Upper lobe of right lung (tissue), 1 donor: Measurements from ENCODE around the gene CTDP1. TPM values are rescaled to one million over a fixed set of nuclear protein-coding genes. Genes with fewer than 3 reads are reported as not detected.

ENCODE experiments used
- ATAC-seq: fragments of 200-7000 bp; cut with Tn5 transposase; one replicate; pipeline ENCODE4 v1.9.1; 2020; ENCODE audit warnings: mild to moderate bottlenecking, moderate library complexity
- DNase-seq: peaks from one replicate; pipeline ENCODE4 v3.0.0-alpha.2; 2020
- H3K27ac ChIP-seq: fragments of 200-600 bp; one replicate; pipeline ENCODE4 v1.8.0; 2022
- H3K27me3 ChIP-seq: fragments of 200-600 bp; one replicate; pipeline ENCODE4 v1.8.0; 2022; ENCODE audit warnings: mild to moderate bottlenecking
- H3K36me3 ChIP-seq: fragments of 200-600 bp; one replicate; pipeline ENCODE4 v1.8.0; 2022
- H3K4me1 ChIP-seq: fragments of 200-600 bp; one replicate; pipeline ENCODE4 v1.8.0; 2022
- H3K4me3 ChIP-seq: fragments of 200-600 bp; one replicate; pipeline ENCODE4 v1.8.0; 2022; ENCODE audit warnings: mild to moderate bottlenecking
- H3K9me3 ChIP-seq: fragments of 200-600 bp; one replicate; pipeline ENCODE4 v1.8.0; 2022
- intact Hi-C: fragments of 100-400 bp; cut with DNase I; formaldehyde crosslinking; loops from one replicate; pipeline ENCODE4 v1.11.0; 2022
- total RNA-seq: library from RNA; stranded (reverse); fragmentation: NEBNext Ultra II Directional; extraction: Animal tissue kit (Norgen Biotek cat#: 25700); gene quantifications from one replicate; pipeline ENCODE4 v1.2.1, GENCODE V29; 2021
- TF ChIP-seq, protein P1 (sequence below): fragments of 200-600 bp; IDR thresholded peaks from one replicate; pipeline ENCODE4 v1.8.0; 2022; ENCODE audit warnings: antibody characterized with exemption
- donor health status: DM: no; HTN: yes; CAD: no; lungs with severe emphysema.

Gene CTDP1
- total RNA-seq, 1 donor from 2014 or later = 23.0 TPM

DNA sequence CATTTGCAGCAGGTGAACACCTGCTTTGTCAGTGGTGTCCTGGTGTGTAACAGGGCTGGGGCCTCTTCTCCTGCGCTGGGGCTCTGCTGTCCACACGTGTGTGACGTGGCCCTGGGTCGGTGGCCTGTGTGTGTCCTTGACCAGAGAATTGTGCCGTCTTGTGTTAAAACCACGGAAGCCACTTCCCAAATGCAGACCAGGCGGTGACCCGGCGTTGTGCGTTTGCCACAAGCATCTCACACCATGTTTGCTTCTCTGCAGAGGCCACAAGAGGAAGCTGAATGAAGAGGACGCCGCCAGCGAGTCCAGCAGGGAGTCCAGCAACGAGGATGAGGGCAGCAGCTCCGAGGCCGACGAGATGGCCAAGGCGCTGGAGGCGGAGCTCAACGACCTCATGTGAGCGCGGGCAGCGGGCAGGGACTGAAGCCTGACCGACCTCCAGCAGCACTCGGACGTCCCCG is 73.8 kb downstream of the CTDP1 start:
- Histone ChIP-seq H3K4me3 (no peak overlapping the region), H3K27ac (no peak overlapping the region), H3K4me1 (no peaks in the 10 kb centered on the region), H3K36me3 (peaks cover 25% of the 10 kb centered on the region), H3K27me3 (no peaks in the 10 kb centered on the region), H3K9me3 (no peaks in the 10 kb centered on the region)
- ATAC-seq = no peak
- intact Hi-C loops = no loop called here
- TF ChIP-seq, protein P1, sequence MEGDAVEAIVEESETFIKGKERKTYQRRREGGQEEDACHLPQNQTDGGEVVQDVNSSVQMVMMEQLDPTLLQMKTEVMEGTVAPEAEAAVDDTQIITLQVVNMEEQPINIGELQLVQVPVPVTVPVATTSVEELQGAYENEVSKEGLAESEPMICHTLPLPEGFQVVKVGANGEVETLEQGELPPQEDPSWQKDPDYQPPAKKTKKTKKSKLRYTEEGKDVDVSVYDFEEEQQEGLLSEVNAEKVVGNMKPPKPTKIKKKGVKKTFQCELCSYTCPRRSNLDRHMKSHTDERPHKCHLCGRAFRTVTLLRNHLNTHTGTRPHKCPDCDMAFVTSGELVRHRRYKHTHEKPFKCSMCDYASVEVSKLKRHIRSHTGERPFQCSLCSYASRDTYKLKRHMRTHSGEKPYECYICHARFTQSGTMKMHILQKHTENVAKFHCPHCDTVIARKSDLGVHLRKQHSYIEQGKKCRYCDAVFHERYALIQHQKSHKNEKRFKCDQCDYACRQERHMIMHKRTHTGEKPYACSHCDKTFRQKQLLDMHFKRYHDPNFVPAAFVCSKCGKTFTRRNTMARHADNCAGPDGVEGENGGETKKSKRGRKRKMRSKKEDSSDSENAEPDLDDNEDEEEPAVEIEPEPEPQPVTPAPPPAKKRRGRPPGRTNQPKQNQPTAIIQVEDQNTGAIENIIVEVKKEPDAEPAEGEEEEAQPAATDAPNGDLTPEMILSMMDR = no peak
- peak; percentile 54 for DNase-seq

DNA sequence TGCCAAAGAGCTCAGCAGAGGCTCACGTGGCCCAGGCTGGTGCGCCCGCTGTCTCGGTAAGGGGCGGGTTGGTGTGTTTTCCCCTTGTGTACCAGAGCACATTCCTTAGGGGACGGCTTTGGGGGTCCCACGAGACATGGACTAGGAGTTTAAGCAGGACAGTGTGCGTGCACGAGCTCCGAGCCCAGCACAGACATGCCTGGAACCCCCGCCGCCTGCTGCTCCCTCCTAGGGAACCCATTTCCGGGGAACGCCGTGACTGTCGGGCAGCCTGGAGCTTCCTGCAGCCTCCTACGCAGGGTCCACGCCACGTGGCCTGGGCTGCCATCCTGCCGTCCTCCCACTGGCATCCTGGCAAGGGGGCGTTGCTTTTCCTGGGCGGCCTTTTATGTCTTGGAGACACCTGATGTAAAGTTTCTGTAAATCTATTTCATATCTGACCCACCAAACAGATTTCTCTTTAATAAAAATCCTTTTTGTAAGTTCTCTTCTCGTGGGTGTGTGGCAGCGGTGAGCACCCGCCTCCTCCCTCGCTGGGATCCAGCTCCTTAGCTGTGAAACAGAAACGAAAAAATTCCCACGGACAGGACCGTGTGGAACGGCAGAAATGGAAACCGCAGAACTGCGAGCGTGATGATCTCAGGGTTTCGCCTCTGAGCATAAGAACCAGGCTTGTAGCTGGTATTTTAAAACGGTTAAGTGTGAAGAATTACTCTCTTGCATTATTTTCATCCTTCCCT is 74.6 kb downstream of the CTDP1 start:
- H3K27me3 ChIP-seq = no peaks in the 10 kb centered on the region
- TF ChIP-seq, protein P1 = no peak
- ATAC-seq (no peak), DNase-seq (peak; percentile 58)
- H3K4me3 ChIP-seq = no peak overlapping the region
- peaks cover 25% of the 10 kb centered on the region for H3K36me3 ChIP-seq
- intact Hi-C loops = no loop called here
- H3K4me1 ChIP-seq = no peaks in the 10 kb centered on the region
- H3K9me3 ChIP-seq = no peaks in the 10 kb centered on the region
- H3K27ac ChIP-seq = no peak overlapping the region

DNA sequence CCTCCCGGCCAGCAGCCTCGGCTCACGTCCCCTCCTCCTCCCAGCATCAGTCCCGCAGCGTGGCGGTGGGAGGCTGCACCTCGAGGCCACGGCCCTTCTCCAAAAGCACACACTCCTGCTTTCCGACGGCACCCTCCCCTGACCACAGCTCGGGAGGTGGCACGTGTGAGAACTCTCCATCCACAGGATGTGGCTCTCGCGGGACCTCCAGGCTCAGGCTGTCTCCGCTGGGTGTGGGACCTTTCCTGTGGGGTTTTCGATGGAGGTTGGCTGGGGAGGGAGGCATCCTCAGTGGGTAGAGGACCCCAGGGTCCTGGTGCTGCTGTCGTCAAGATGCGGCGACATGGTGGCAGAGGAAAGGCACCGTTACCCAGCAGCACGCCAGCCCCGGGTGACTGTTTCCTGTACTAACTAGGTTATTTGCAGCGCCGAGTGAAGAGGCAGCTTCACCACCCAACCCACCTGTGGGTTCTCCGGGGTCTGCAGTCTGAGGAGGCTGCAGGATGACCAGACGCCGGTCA is 75.3 kb downstream of the CTDP1 start:
- H3K9me3 ChIP-seq = no peaks in the 10 kb centered on the region
- H3K27me3 ChIP-seq = no peaks in the 10 kb centered on the region
- ATAC-seq (no peak), DNase-seq (peak; percentile 60)
- intact Hi-C loops = no loop called here
- H3K36me3 ChIP-seq = peaks cover 25% of the 10 kb centered on the region
- TF ChIP-seq, protein P1 = no peak
- H3K4me1 ChIP-seq = no peaks in the 10 kb centered on the region
- H3K27ac ChIP-seq = no peak overlapping the region
- no peak overlapping the region for H3K4me3 ChIP-seq

DNA sequence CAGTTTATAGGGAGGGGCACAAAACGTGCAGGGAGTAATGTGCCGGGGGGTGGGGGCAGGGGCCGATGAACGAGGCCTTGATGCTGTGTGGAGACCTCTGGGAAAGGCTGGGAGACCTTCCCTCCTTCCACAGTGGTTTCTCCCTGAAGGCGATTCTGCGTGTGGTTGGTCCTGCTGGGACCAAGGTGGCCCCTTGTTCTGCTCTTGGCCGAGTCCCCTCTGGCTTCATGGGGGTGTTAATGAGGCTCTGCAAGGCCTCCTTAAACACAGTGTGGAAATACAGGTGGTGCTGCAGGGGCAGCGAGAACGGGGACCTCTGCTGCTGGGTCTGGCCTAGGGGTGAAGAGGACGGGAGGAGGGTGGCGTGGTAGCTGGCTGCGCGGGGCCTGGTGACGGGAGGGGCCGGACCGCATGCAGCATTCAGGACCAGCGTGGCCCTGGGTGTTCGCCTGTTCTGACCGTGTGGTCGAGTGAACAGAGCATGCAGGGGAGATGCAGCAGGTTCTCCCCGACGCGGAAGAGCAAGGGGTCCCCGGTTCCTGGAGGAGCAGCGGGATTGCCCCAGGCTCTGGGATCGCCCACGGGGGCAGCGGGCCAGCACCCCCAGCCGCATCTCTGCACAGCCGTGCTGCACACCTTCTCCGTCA is 76.0 kb downstream of the CTDP1 start:
- TF ChIP-seq, protein P1 = no peak
- ATAC-seq = peak; percentile 33

DNA sequence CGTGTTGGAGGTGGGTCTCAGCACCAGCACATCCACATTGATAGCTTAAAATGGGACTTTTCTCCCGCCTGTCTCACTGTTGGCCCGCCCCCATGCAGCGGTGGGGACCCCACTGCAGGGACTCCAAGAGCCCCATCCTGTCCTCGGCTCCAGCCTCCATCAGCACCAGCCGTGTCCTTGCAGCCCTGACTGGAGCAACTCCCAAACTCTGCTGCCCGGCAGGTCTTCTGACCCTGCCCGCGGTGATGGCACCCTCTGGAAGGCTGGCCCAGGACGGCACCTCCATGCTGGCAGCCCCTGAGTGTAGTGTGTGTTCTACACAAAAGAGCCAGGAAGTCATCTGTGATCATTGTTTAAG is 76.5 kb downstream of the CTDP1 start:
- intact Hi-C loops = no loop called here
- no peak for DNase-seq
- TF ChIP-seq, protein P1 = no peak
- Histone ChIP-seq H3K4me1 (no peaks in the 10 kb centered on the region), H3K36me3 (peaks cover 25% of the 10 kb centered on the region), H3K27ac (no peak overlapping the region), H3K4me3 (no peak overlapping the region), H3K9me3 (no peaks in the 10 kb centered on the region), H3K27me3 (no peaks in the 10 kb centered on the region)
- no peak for ATAC-seq

More for the DNA sequence above, 76.0 kb downstream of the CTDP1 start:
- DNase-seq = peak; percentile 54
- no peaks in the 10 kb centered on the region for H3K9me3 ChIP-seq
- H3K4me1 ChIP-seq = no peaks in the 10 kb centered on the region
- H3K27ac ChIP-seq = no peak overlapping the region
- no peak overlapping the region for H3K4me3 ChIP-seq
- peaks cover 25% of the 10 kb centered on the region for H3K36me3 ChIP-seq
- H3K27me3 ChIP-seq = no peaks in the 10 kb centered on the region
- intact Hi-C loops = no loop called here
